Neuron (in vitro differentiated cells): ENCODE data around the gene RPL36A.
A peak's percentile ranks its signal among the peaks of the same experiment; 100 is the strongest.

ENCODE experiments used
- H2AFZ ChIP-seq: one replicate; pipeline ENCODE4 v1.6.1; 2013; ENCODE audit warnings: low read depth, mild to moderate bottlenecking, inconsistent platforms, low read length, moderate library complexity
- H3K27me3 ChIP-seq: one replicate; pipeline ENCODE4 v1.6.1; 2013; ENCODE audit warnings: low read length; ENCODE audit not compliant: insufficient read depth
- H3K36me3 ChIP-seq: one replicate; pipeline ENCODE4 v1.6.1; 2013; ENCODE audit warnings: low read length; ENCODE audit not compliant: insufficient read depth
- H3K4me1 ChIP-seq: one replicate; pipeline ENCODE4 v1.6.1; 2013; ENCODE audit warnings: low read length; ENCODE audit not compliant: insufficient read depth
- H3K4me3 ChIP-seq: 2 replicates; pipeline ENCODE4 v1.5.1; 2013; ENCODE audit warnings: mild to moderate bottlenecking, low read length, moderate library complexity
- H3K9me3 ChIP-seq: one replicate; pipeline ENCODE4 v1.6.1; 2013; ENCODE audit warnings: low read length

RPL36A gene

GRCh38 chrX:101390664-101391525 lies at the start of gene RPL36A:
RPL36A (plus strand) TSS chrX:101391011; CDS start chrX:101391044, 33 bp downstream.
- Histone ChIP-seq H3K27me3 (no peaks in the 10 kb centered on the region), H3K4me1 (peaks cover 7% of the 10 kb centered on the region), H3K9me3 (no peaks in the 10 kb centered on the region), H3K4me3 (peak within 1 kb of the TSS; percentile 88), H3K36me3 (peaks cover 22% of the 10 kb centered on the region), H2AFZ (peak within 1 kb of the TSS; percentile 71)

- H3K4me3 ChIP-seq = peak overlapping the region; percentile 64
- H3K36me3 ChIP-seq = no peaks in the 10 kb centered on the region
- H3K27me3 ChIP-seq = no peaks in the 10 kb centered on the region
- H3K9me3 ChIP-seq = no peaks in the 10 kb centered on the region
- H2AFZ ChIP-seq = peak overlapping the region; percentile 90
- H3K4me1 ChIP-seq = peaks cover 9% of the 10 kb centered on the region
These were observed 42.9 kb upstream of the RPL36A start for GRCh38 chrX:101347859-101348451.

- Histone ChIP-seq H3K4me3 (peak within 1 kb of the TSS; percentile 64), H3K27me3 (no peaks in the 10 kb centered on the region), H2AFZ (peak within 1 kb of the TSS; percentile 90), H3K4me1 (peaks cover 9% of the 10 kb centered on the region), H3K9me3 (no peaks in the 10 kb centered on the region), H3K36me3 (no peaks in the 10 kb centered on the region)
These were observed 42.2 kb upstream of the RPL36A start, which contains the start of gene TIMM8A for GRCh38 chrX:101348452-101349192. TIMM8A (minus strand) TSS chrX:101348742; CDS start chrX:101348664, 78 bp downstream.

- H3K4me3 ChIP-seq = peak overlapping the region; percentile 64
- H2AFZ ChIP-seq = peak overlapping the region; percentile 90
These were observed 41.6 kb upstream of the RPL36A start for GRCh38 chrX:101349193-101349562.

GRCh38 chrX:101357166-101357795 lies 33.5 kb upstream of the RPL36A start:
- H3K27me3 ChIP-seq = no peaks in the 10 kb centered on the region
- no peaks in the 10 kb centered on the region for H3K36me3 ChIP-seq
- H3K9me3 ChIP-seq = no peaks in the 10 kb centered on the region
- no peaks in the 10 kb centered on the region for H3K4me1 ChIP-seq
- H2AFZ ChIP-seq = no peak overlapping the region
- H3K4me3 ChIP-seq = no peak overlapping the region

More at GRCh38 chrX:101349193-101349562, 41.6 kb upstream of the RPL36A start:
- Histone ChIP-seq H3K27me3 (no peaks in the 10 kb centered on the region), H3K36me3 (no peaks in the 10 kb centered on the region), H3K9me3 (no peaks in the 10 kb centered on the region), H3K4me1 (peaks cover 9% of the 10 kb centered on the region)

- Histone ChIP-seq H2AFZ (no peak overlapping the region), H3K27me3 (no peaks in the 10 kb centered on the region), H3K36me3 (no peaks in the 10 kb centered on the region), H3K9me3 (no peaks in the 10 kb centered on the region), H3K4me3 (no peak overlapping the region), H3K4me1 (no peaks in the 10 kb centered on the region)
These were observed 30.8 kb upstream of the RPL36A start for GRCh38 chrX:101359966-101360365.

GRCh38 chrX:101360390-101360789 lies 30.4 kb upstream of the RPL36A start:
- Histone ChIP-seq H2AFZ (no peak overlapping the region), H3K4me1 (no peaks in the 10 kb centered on the region), H3K27me3 (no peaks in the 10 kb centered on the region)

GRCh38 chrX:101362116-101362515 lies 28.7 kb upstream of the RPL36A start:
- Histone ChIP-seq H3K36me3 (no peaks in the 10 kb centered on the region), H3K4me1 (no peaks in the 10 kb centered on the region), H3K9me3 (no peaks in the 10 kb centered on the region), H3K27me3 (no peaks in the 10 kb centered on the region), H2AFZ (no peak overlapping the region), H3K4me3 (no peak overlapping the region)

More at GRCh38 chrX:101360390-101360789, 30.4 kb upstream of the RPL36A start:
- H3K36me3 ChIP-seq = no peaks in the 10 kb centered on the region
- no peak overlapping the region for H3K4me3 ChIP-seq
- H3K9me3 ChIP-seq = no peaks in the 10 kb centered on the region

- Histone ChIP-seq H3K27me3 (no peaks in the 10 kb centered on the region), H3K36me3 (no peaks in the 10 kb centered on the region), H3K9me3 (no peaks in the 10 kb centered on the region), H3K4me1 (no peaks in the 10 kb centered on the region), H3K4me3 (no peak overlapping the region), H2AFZ (no peak overlapping the region)
These were observed 28.1 kb upstream of the RPL36A start for GRCh38 chrX:101362757-101363156.

GRCh38 chrX:101365301-101365795 lies 25.5 kb upstream of the RPL36A start:
- Histone ChIP-seq H3K4me3 (no peak overlapping the region), H3K4me1 (no peaks in the 10 kb centered on the region), H3K36me3 (no peaks in the 10 kb centered on the region), H3K9me3 (no peaks in the 10 kb centered on the region), H3K27me3 (no peaks in the 10 kb centered on the region), H2AFZ (no peak overlapping the region)

GRCh38 chrX:101368800-101369199 lies 22.0 kb upstream of the RPL36A start:
- Histone ChIP-seq H3K4me1 (no peaks in the 10 kb centered on the region), H3K27me3 (no peaks in the 10 kb centered on the region), H2AFZ (no peak overlapping the region), H3K9me3 (no peaks in the 10 kb centered on the region), H3K36me3 (no peaks in the 10 kb centered on the region), H3K4me3 (no peak overlapping the region)

GRCh38 chrX:101369687-101370086 lies 21.1 kb upstream of the RPL36A start:
- Histone ChIP-seq H3K4me3 (no peak overlapping the region), H2AFZ (no peak overlapping the region), H3K27me3 (no peaks in the 10 kb centered on the region), H3K36me3 (no peaks in the 10 kb centered on the region), H3K4me1 (no peaks in the 10 kb centered on the region), H3K9me3 (no peaks in the 10 kb centered on the region)
